CD8-positive, alpha-beta memory T cell (primary cell): ENCODE results near the gene TRIM52. TPM values are rescaled to one million over a fixed set of nuclear protein-coding genes. Genes with fewer than 3 reads are reported as not detected.

Experiments
- CTCF ChIA-PET: fragments of 350-600 bp; sonication (Branson Sonifier 250); formaldehyde crosslinking; loops from one replicate; lab custom pipeline; 2021; ENCODE audit warnings: antibody characterized with exemption; lab: Charles Lee
- POLR2A ChIA-PET: fragments of 350-600 bp; sonication (Branson Sonifier 250); formaldehyde crosslinking; loops from one replicate; lab custom pipeline; 2021; ENCODE audit warnings: antibody characterized with exemption; lab: Charles Lee
- DNase-seq, 5 donors: peaks; one replicate each; pipeline versions ENCODE4 v3.0.0 to v3.0.0-alpha.2; 2020 to 2022; ENCODE audit warnings: mixed read lengths in 1 of 5
- H3K27ac ChIP-seq: one replicate; pipeline ENCODE4 v1.7.0; 2013; ENCODE audit warnings: low read depth, mild to moderate bottlenecking, low read length, moderate library complexity
- H3K27me3 ChIP-seq: 2 replicates; pipeline ENCODE4 v1.7.0; 2013; ENCODE audit warnings: low read length, mild to moderate bottlenecking; ENCODE audit not compliant: insufficient read depth, poor library complexity, severe bottlenecking
- H3K36me3 ChIP-seq: 2 replicates; pipeline ENCODE4 v1.7.0; 2013; ENCODE audit warnings: mild to moderate bottlenecking, low read length, moderate library complexity; ENCODE audit not compliant: insufficient read depth
- H3K4me1 ChIP-seq: 2 replicates; pipeline ENCODE4 v1.7.0; 2013; ENCODE audit warnings: mild to moderate bottlenecking, low read length, moderate library complexity; ENCODE audit not compliant: insufficient read depth
- H3K4me3 ChIP-seq: 2 replicates; pipeline ENCODE4 v1.7.0; 2013; ENCODE audit warnings: mild to moderate bottlenecking, low read length
- H3K9me3 ChIP-seq: 2 replicates; pipeline ENCODE4 v1.7.0; 2013; ENCODE audit warnings: mild to moderate bottlenecking, low read length
- H3K27ac Mint-ChIP-seq, 8 donors: one replicate each; pipeline ENCODE4 v1.8.0; 2020 to 2021; ENCODE audit warnings: mixed read lengths in 8 of 8, mild to moderate bottlenecking in 6 of 8, inconsistent platforms in 3 of 8, moderate library complexity in 3 of 8
- H3K27me3 Mint-ChIP-seq, 2 donors: one replicate each; pipeline ENCODE4 v1.8.0; 2020 to 2021; ENCODE audit warnings: mixed read lengths in 2 of 2, mild to moderate bottlenecking in 1 of 2, moderate library complexity in 1 of 2
- H3K36me3 Mint-ChIP-seq, 3 donors: one replicate each; pipeline ENCODE4 v1.8.0; 2020 to 2021; ENCODE audit warnings: mixed read lengths in 3 of 3, inconsistent platforms in 1 of 3, mild to moderate bottlenecking in 1 of 3
- H3K4me1 Mint-ChIP-seq, 3 donors: one replicate each; pipeline ENCODE4 v1.8.0; 2020 to 2021; ENCODE audit warnings: mixed read lengths in 3 of 3, inconsistent platforms in 1 of 3, mild to moderate bottlenecking in 1 of 3
- H3K4me3 Mint-ChIP-seq, 7 donors: one replicate each; pipeline ENCODE4 v1.8.0; 2020 to 2021; ENCODE audit warnings: mixed read lengths in 7 of 7, mild to moderate bottlenecking in 6 of 7, moderate library complexity in 4 of 7, inconsistent platforms in 2 of 7
- H3K9me3 Mint-ChIP-seq, 5 donors: one replicate each; pipeline ENCODE4 v1.8.0; 2020 to 2022; ENCODE audit warnings: mixed read lengths in 5 of 5, mild to moderate bottlenecking in 3 of 5, moderate library complexity in 2 of 5, inconsistent platforms in 1 of 5
- polyA plus RNA-seq: library from polyadenylated mRNA; unstranded; fragments of 300-500 nt; fragmentation: Illumina TruSeq; gene quantifications from one replicate; pipeline ENCODE4 v1.2.3, GENCODE V29; 2021
- total RNA-seq, 2 experiments: library from RNA; stranded (reverse); gene quantifications; one replicate each; pipeline ENCODE4 v1.2.3, GENCODE V29; 2021

TRIM52 gene
- total and polyA plus RNA-seq, 3 experiments from 2014 or later, result 14.1 to 46.3 (median 17.1) TPM

DNA sequence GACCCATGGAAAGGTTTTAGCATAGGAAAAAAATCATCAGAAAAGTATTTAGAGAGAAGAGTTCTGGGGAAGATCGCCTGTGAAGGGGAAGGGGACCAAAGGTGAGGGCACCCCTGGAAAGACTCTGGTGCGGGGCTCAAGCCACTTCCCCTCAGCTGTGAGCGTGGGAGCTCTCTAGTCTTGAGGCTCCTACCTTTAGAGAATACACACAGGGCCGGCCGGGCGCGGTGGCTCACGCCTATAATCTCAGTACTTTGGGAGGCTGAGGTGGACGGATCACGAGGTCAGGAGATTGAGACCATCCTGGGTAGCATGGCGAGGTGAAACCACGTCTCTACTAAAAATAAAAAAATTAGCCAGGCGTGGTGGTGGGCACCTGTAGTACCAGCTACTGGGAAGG lies 30.9 kb downstream of the TRIM52 start:
- no peak for DNase-seq
- no peaks in the 10 kb centered on the region for H3K27me3 ChIP-seq
- no peaks in the 10 kb centered on the region for H3K9me3 Mint-ChIP-seq
- POLR2A ChIA-PET, result no interaction called here
- H3K9me3 ChIP-seq, result no peaks in the 10 kb centered on the region
- peaks cover 25% of the 10 kb centered on the region for H3K4me1 ChIP-seq
- no peaks in the 10 kb centered on the region for H3K27me3 Mint-ChIP-seq
- H3K36me3 Mint-ChIP-seq, result peaks cover 4 to 61% (median 12%) of the 10 kb centered on the region in 3 donors
- no peak overlapping the region for H3K4me3 ChIP-seq
- peak overlapping the region; percentile 3 to 97 (median 72) for H3K27ac Mint-ChIP-seq
- peaks cover 28 to 42% (median 32%) of the 10 kb centered on the region in 3 donors for H3K4me1 Mint-ChIP-seq
- H3K4me3 Mint-ChIP-seq, result no peak overlapping the region
- peaks cover 25% of the 10 kb centered on the region for H3K36me3 ChIP-seq
- H3K27ac ChIP-seq, result no peak overlapping the region
- CTCF ChIA-PET, result no interaction called here

- H3K4me3 Mint-ChIP-seq, result peak overlapping the region; percentile 88 to 99 (median 92)
- Histone ChIP-seq H3K27me3 (no peaks in the 10 kb centered on the region), H3K36me3 (no peaks in the 10 kb centered on the region), H3K27ac (peak overlapping the region; percentile 91), H3K4me3 (peak overlapping the region; percentile 85), H3K4me1 (peaks cover 55% of the 10 kb centered on the region), H3K9me3 (no peaks in the 10 kb centered on the region)
- DNase-seq, result peak in 4 of 5 donors; percentile 42 to 73 (median 52)
- ChIA-PET POLR2A (interaction anchor here (0.6 to 4.4 kb wide), 6 partner anchors 11 to 36 kb away, joined by 3 to 101 read pairs (median 40); partner anchors contain the start of genes RACK1 and TRIM52), CTCF (interaction anchor here (0.7 to 3.6 kb wide), 8 partner anchors 11 to 40 kb away, joined by 3 to 39 read pairs (median 6); partner anchors contain the start of gene TRIM52)
- H3K27ac Mint-ChIP-seq, result peak overlapping the region; percentile 91 to 100 (median 100)
- peaks cover 0 to 10% (median 6%) of the 10 kb centered on the region in 5 donors for H3K9me3 Mint-ChIP-seq
- peaks cover 60 to 77% (median 62%) of the 10 kb centered on the region in 3 donors for H3K4me1 Mint-ChIP-seq
- peaks cover 0 to 18% of the 10 kb centered on the region in 2 donors for H3K27me3 Mint-ChIP-seq
- H3K36me3 Mint-ChIP-seq, result peaks cover 0 to 34% (median 2%) of the 10 kb centered on the region in 3 donors
Measured at GRCh38 chr5:181224390-181225229, 36.3 kb downstream of the TRIM52 start.

- H3K4me3 ChIP-seq, result peak overlapping the region; percentile 85
- CTCF ChIA-PET, result interaction anchor here (0.7 to 3.6 kb wide), 8 partner anchors 11 to 39 kb away, joined by 3 to 40 read pairs (median 10); partner anchors contain the start of genes RACK1 and TRIM52
- no peaks in the 10 kb centered on the region for H3K27me3 ChIP-seq
- H3K9me3 Mint-ChIP-seq, result peaks cover 0 to 10% (median 6%) of the 10 kb centered on the region in 5 donors
- H3K9me3 ChIP-seq, result no peaks in the 10 kb centered on the region
- peak overlapping the region; percentile 88 to 99 (median 92) for H3K4me3 Mint-ChIP-seq
- peaks cover 0 to 18% of the 10 kb centered on the region in 2 donors for H3K27me3 Mint-ChIP-seq
- H3K4me1 ChIP-seq, result peaks cover 54% of the 10 kb centered on the region
- H3K27ac Mint-ChIP-seq, result peak overlapping the region; percentile 91 to 100 (median 100)
- no peaks in the 10 kb centered on the region for H3K36me3 ChIP-seq
- H3K4me1 Mint-ChIP-seq, result peaks cover 53 to 73% (median 54%) of the 10 kb centered on the region in 3 donors
- peak in 1 of 5 donors; percentile 83 for DNase-seq
- peaks cover 0 to 27% (median 0%) of the 10 kb centered on the region in 3 donors for H3K36me3 Mint-ChIP-seq
- H3K27ac ChIP-seq, result peak overlapping the region; percentile 91
- POLR2A ChIA-PET, result interaction anchor here (0.6 to 4.4 kb wide), 9 partner anchors 11 to 40 kb away, joined by 3 to 101 read pairs (median 17); partner anchors contain the start of genes RACK1 and TRIM52
Measured at GRCh38 chr5:181223729-181224389, 37.1 kb downstream of the TRIM52 start.

GRCh38 chr5:181223058-181223728 lies 37.8 kb downstream of the TRIM52 start, which contains the start of gene TRIM41:
TSS of gene TRIM41 (plus strand) at chr5:181223281. CDS start at chr5:181224000, 719 bp downstream.
- Mint-ChIP-seq H3K4me3 (peak within 1 kb of the TSS; percentile 88 to 99 (median 92)), H3K9me3 (peaks cover 0 to 12% (median 9%) of the 10 kb centered on the region in 5 donors), H3K4me1 (peaks cover 56 to 75% (median 58%) of the 10 kb centered on the region in 3 donors), H3K27ac (peak within 1 kb of the TSS; percentile 91 to 100 (median 100)), H3K27me3 (peaks cover 1 to 21% of the 10 kb centered on the region in 2 donors), H3K36me3 (peaks cover 0 to 28% (median 0%) of the 10 kb centered on the region in 3 donors)
- H3K27ac ChIP-seq, result peak within 1 kb of the TSS; percentile 91
- peak within 1 kb of the TSS; percentile 85 for H3K4me3 ChIP-seq
- H3K9me3 ChIP-seq, result no peaks in the 10 kb centered on the region
- DNase-seq, result peak; percentile 95 to 99 (median 98)
- CTCF ChIA-PET, result interaction anchor here (1.4 to 3.6 kb wide), 7 partner anchors 12 to 41 kb away, joined by 3 to 40 read pairs (median 13); partner anchors contain the start of genes RACK1 and TRIM52
- H3K4me1 ChIP-seq, result peaks cover 54% of the 10 kb centered on the region
- no peaks in the 10 kb centered on the region for H3K27me3 ChIP-seq
- H3K36me3 ChIP-seq, result no peaks in the 10 kb centered on the region
- POLR2A ChIA-PET, result interaction anchor here (0.5 to 4.4 kb wide), 12 partner anchors 12 to 51 kb away, joined by 3 to 101 read pairs (median 11); partner anchors contain the start of genes RACK1, TRIM52 and TRIM7

- peaks cover 54% of the 10 kb centered on the region for H3K4me1 ChIP-seq
Measured at GRCh38 chr5:181222630-181223057, 38.3 kb downstream of the TRIM52 start.

GRCh38 chr5:181221792-181222629 lies 38.9 kb downstream of the TRIM52 start:
- peak overlapping the region; percentile 88 to 99 (median 92) for H3K4me3 Mint-ChIP-seq
- Histone ChIP-seq H3K4me1 (peaks cover 54% of the 10 kb centered on the region), H3K27ac (peak overlapping the region; percentile 91), H3K27me3 (no peaks in the 10 kb centered on the region), H3K9me3 (no peaks in the 10 kb centered on the region), H3K36me3 (no peaks in the 10 kb centered on the region), H3K4me3 (peak overlapping the region; percentile 85)
- peak overlapping the region; percentile 91 to 100 (median 100) for H3K27ac Mint-ChIP-seq
- peaks cover 4 to 31% of the 10 kb centered on the region in 2 donors for H3K27me3 Mint-ChIP-seq
- H3K36me3 Mint-ChIP-seq, result peaks cover 0 to 35% (median 0%) of the 10 kb centered on the region in 3 donors
- H3K4me1 Mint-ChIP-seq, result peaks cover 67 to 82% (median 67%) of the 10 kb centered on the region in 3 donors
- H3K9me3 Mint-ChIP-seq, result peaks cover 0 to 13% (median 11%) of the 10 kb centered on the region in 5 donors
- DNase-seq, result peak; percentile 90 to 98 (median 95)
- ChIA-PET POLR2A (interaction anchor here (0.6 to 4.4 kb wide), 9 partner anchors 13 to 43 kb away, joined by 3 to 101 read pairs (median 20); partner anchors contain the start of genes RACK1, TRIM52 and TRIM7), CTCF (interaction anchor here (1.3 to 3.6 kb wide), 7 partner anchors 14 to 42 kb away, joined by 3 to 40 read pairs (median 13); partner anchors contain the start of genes RACK1 and TRIM52)

More at GRCh38 chr5:181222630-181223057, 38.3 kb downstream of the TRIM52 start:
- POLR2A ChIA-PET, result interaction anchor here (0.6 to 4.4 kb wide), 8 partner anchors 13 to 38 kb away, joined by 3 to 101 read pairs (median 26); partner anchors contain the start of genes RACK1, TRIM52 and TRIM7
- no peaks in the 10 kb centered on the region for H3K36me3 ChIP-seq
- Mint-ChIP-seq H3K4me3 (peak overlapping the region; percentile 88 to 99 (median 92)), H3K9me3 (peaks cover 0 to 13% (median 11%) of the 10 kb centered on the region in 5 donors), H3K36me3 (peaks cover 0 to 33% (median 0%) of the 10 kb centered on the region in 3 donors), H3K27me3 (peaks cover 4 to 27% of the 10 kb centered on the region in 2 donors), H3K4me1 (peaks cover 62 to 81% (median 63%) of the 10 kb centered on the region in 3 donors), H3K27ac (peak overlapping the region; percentile 91 to 100 (median 100))
- no peak for DNase-seq
- CTCF ChIA-PET, result interaction anchor here (1.3 to 3.6 kb wide), 7 partner anchors 15 to 41 kb away, joined by 3 to 40 read pairs (median 13); partner anchors contain the start of genes RACK1 and TRIM52
- H3K27ac ChIP-seq, result peak overlapping the region; percentile 91
- H3K27me3 ChIP-seq, result no peaks in the 10 kb centered on the region
- no peaks in the 10 kb centered on the region for H3K9me3 ChIP-seq
- peak overlapping the region; percentile 85 for H3K4me3 ChIP-seq
